Nephron (organoid): ENCODE results near the gene SLC22A3.
"Not testable (repeated sequence)": the region's sequence is repeated elsewhere in the genome, so short reads cannot be mapped to it uniquely, and the experiment has no call there.

Experiments
- H3K27ac Mint-ChIP-seq, 3 experiments: 2 replicates each; pipeline ENCODE4 v1.8.0; 2020; ENCODE audit warnings: mixed read lengths in 3 of 3, mild to moderate bottlenecking in 2 of 3, moderate library complexity in 1 of 3
- H3K27me3 Mint-ChIP-seq: 2 replicates; pipeline ENCODE4 v1.8.0; 2021; ENCODE audit warnings: low read depth, mild to moderate bottlenecking, moderate library complexity, mixed read lengths
- H3K36me3 Mint-ChIP-seq: 2 replicates; pipeline ENCODE4 v1.8.0; 2020; ENCODE audit warnings: low read depth, mixed read lengths
- H3K4me1 Mint-ChIP-seq: 2 replicates; pipeline ENCODE4 v1.8.0; 2020; ENCODE audit warnings: mixed read lengths
- H3K4me3 Mint-ChIP-seq, 3 experiments: 2 replicates each; pipeline ENCODE4 v1.8.0; 2020; ENCODE audit warnings: mild to moderate bottlenecking in 3 of 3, mixed read lengths in 3 of 3, moderate library complexity in 2 of 3
- H3K9me3 Mint-ChIP-seq: 2 replicates; pipeline ENCODE4 v1.8.0; 2020; ENCODE audit warnings: mixed read lengths
- CTCF ChIP-seq, 3 experiments: fragments of 200-600 bp; sonication (generic); IDR thresholded peaks; one replicate each; pipeline ENCODE4 v1.5.0; 2021; ENCODE audit warnings: antibody characterized with exemption in 3 of 3; ENCODE audit not compliant: unreplicated experiment in 3 of 3

The SLC22A3 gene

GRCh38 chr6:160442151-160442550, 94.0 kb downstream of the SLC22A3 start:
- H3K4me3 Mint-ChIP-seq, result no peak overlapping the region
- no peaks in the 10 kb centered on the region for H3K9me3 Mint-ChIP-seq
- H3K4me1 Mint-ChIP-seq, result peaks cover 6% of the 10 kb centered on the region
- H3K36me3 Mint-ChIP-seq, result no peaks in the 10 kb centered on the region
- peaks cover 7% of the 10 kb centered on the region for H3K27me3 Mint-ChIP-seq
- no peak for TF ChIP-seq CTCF (IDR thresholded peaks at IDR 0.05; ENCODE audit: unreplicated experiment in 3 of 3)
- H3K27ac Mint-ChIP-seq, result no peak overlapping the region

GRCh38 chr6:160445130-160445529, 97.0 kb downstream of the SLC22A3 start:
- H3K27me3 Mint-ChIP-seq, result peaks cover 7% of the 10 kb centered on the region
- no peak overlapping the region for H3K4me3 Mint-ChIP-seq
- no peak overlapping the region for H3K27ac Mint-ChIP-seq
- H3K36me3 Mint-ChIP-seq, result no peaks in the 10 kb centered on the region
- no peak for TF ChIP-seq CTCF (IDR thresholded peaks at IDR 0.05; ENCODE audit: unreplicated experiment in 3 of 3)
- H3K9me3 Mint-ChIP-seq, result peaks cover 4% of the 10 kb centered on the region
- H3K4me1 Mint-ChIP-seq, result no peaks in the 10 kb centered on the region

- Mint-ChIP-seq H3K4me3 (no peak overlapping the region), H3K27me3 (peaks cover 7% of the 10 kb centered on the region), H3K36me3 (no peaks in the 10 kb centered on the region), H3K27ac (no peak overlapping the region), H3K4me1 (no peaks in the 10 kb centered on the region), H3K9me3 (peaks cover 9% of the 10 kb centered on the region)
- TF ChIP-seq CTCF (IDR thresholded peaks at IDR 0.05; ENCODE audit: unreplicated experiment in 3 of 3), result no peak
Measured at GRCh38 chr6:160447350-160447749, 99.2 kb downstream of the SLC22A3 start.

GRCh38 chr6:160449787-160450186, 101.6 kb downstream of the SLC22A3 start:
- not testable (repeated sequence) for H3K27ac Mint-ChIP-seq, H3K4me1 Mint-ChIP-seq, H3K36me3 Mint-ChIP-seq, H3K9me3 Mint-ChIP-seq, H3K27me3 Mint-ChIP-seq, H3K4me3 Mint-ChIP-seq

GRCh38 chr6:160450849-160451248, 102.7 kb downstream of the SLC22A3 start:
- H3K27me3 Mint-ChIP-seq, result no peaks in the 10 kb centered on the region
- no peak overlapping the region for H3K4me3 Mint-ChIP-seq
- no peak overlapping the region for H3K27ac Mint-ChIP-seq
- TF ChIP-seq CTCF (IDR thresholded peaks at IDR 0.05; ENCODE audit: unreplicated experiment in 3 of 3), result no peak
- peaks cover 13% of the 10 kb centered on the region for H3K4me1 Mint-ChIP-seq
- H3K9me3 Mint-ChIP-seq, result peaks cover 9% of the 10 kb centered on the region
- H3K36me3 Mint-ChIP-seq, result no peaks in the 10 kb centered on the region

- Mint-ChIP-seq H3K9me3 (peaks cover 9% of the 10 kb centered on the region), H3K36me3 (no peaks in the 10 kb centered on the region), H3K27me3 (no peaks in the 10 kb centered on the region), H3K4me3 (no peak overlapping the region), H3K27ac (no peak overlapping the region), H3K4me1 (peaks cover 13% of the 10 kb centered on the region)
- no peak for TF ChIP-seq CTCF (IDR thresholded peaks at IDR 0.05; ENCODE audit: unreplicated experiment in 3 of 3)
Measured at GRCh38 chr6:160454303-160454702, 106.1 kb downstream of the SLC22A3 start.
